NCI-H2196 treated with DMSO at 0.1 percent for 48 hours (cell line): Measurements from ENCODE around the gene NAT8L.
A peak's percentile ranks its signal among the peaks of the same experiment; 100 is the strongest.
"Not testable (repeated sequence)": the region's sequence is repeated elsewhere in the genome, so short reads cannot be mapped to it uniquely, and the experiment has no call there.

Source experiments
- DNase-seq: peaks from one replicate; lab custom pipeline; 2025; ENCODE audit not compliant: unreplicated experiment; lab: John Stamatoyannopoulos, UW

NAT8L gene, protein sequence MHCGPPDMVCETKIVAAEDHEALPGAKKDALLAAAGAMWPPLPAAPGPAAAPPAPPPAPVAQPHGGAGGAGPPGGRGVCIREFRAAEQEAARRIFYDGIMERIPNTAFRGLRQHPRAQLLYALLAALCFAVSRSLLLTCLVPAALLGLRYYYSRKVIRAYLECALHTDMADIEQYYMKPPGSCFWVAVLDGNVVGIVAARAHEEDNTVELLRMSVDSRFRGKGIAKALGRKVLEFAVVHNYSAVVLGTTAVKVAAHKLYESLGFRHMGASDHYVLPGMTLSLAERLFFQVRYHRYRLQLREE

DNA sequence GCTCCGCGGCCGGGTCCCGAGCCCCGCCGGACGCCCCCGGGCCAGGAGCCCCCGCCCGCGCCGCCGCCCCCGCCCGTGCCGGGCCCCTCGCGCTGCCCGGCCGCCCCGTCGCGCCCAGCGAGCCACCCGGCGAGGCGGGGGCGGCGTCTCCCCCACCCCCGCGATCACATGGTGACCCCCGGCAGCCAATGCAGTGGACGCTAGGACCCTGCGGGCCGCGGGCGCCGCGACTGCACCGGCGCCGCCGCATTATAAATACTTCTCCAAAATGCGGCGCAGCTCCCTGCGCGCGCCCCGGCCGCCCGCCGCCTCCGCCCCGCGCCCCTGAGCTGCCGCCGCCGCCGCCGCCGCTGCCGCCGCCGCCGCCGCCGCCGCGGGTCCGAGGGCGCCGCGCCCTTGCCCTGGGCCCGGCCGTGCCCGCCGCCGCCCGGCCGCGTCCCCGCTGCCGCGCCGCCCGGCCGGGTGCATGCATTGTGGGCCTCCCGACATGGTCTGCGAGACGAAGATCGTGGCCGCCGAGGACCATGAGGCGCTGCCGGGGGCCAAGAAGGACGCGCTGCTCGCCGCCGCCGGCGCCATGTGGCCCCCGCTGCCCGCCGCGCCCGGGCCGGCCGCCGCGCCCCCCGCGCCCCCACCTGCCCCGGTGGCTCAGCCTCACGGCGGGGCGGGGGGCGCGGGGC is at the start of gene NAT8L:
Gene NAT8L (plus strand): TSS at position 282 of the 680 bp plus-strand sequence. CDS start 185 bp downstream, at position 467.
- DNase-seq, result peak; percentile 37

DNA sequence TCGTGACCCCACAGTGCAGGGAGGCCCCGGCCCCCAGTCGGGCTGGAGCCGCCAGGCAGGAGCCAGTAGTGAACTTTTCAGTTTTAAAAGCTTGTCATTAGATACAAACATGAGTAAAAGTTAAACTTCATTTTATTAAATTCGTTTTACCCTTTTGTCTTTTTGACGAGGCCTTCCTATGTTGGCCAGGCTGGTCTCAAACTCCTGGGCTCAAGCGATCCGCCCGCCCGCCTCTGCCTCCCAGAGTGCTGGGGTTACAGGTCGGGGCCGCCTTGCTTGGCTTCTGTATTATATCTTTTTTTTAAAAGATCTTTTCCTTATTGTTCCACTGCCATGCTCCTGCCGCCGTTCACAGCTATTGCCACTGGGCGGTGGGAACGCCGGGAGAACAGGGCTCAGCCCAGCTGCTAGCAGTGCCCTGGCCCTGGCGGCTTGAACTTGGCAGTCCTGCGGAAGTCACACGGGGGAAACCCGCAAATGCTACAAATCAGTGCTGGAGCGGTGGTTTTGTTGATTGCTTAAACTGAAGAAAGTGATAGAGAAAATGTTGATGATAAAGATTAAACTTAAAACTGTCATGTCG is 49.4 kb upstream of the NAT8L start:
- peak; percentile 28 for DNase-seq

DNA sequence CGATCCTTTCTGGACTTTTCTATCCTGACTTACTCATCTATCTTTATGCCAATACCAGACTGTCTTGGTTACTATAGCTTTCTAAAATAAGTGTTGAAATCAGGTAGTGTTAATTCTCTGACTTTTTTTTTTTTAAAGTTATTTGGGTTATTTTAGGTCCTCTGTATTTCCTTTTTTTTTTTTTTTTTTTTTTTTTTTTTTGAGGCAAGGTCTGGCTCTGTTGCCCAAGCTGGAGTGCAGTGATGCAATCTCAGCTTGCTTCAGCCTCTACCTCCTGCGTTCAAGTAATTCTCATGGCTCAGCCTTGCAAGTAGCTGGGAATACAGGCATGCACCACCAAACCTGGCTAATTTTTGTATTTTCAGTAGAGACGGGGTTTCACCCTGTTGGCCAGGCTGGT is 47.5 kb upstream of the NAT8L start:
- DNase-seq, result no peak

DNA sequence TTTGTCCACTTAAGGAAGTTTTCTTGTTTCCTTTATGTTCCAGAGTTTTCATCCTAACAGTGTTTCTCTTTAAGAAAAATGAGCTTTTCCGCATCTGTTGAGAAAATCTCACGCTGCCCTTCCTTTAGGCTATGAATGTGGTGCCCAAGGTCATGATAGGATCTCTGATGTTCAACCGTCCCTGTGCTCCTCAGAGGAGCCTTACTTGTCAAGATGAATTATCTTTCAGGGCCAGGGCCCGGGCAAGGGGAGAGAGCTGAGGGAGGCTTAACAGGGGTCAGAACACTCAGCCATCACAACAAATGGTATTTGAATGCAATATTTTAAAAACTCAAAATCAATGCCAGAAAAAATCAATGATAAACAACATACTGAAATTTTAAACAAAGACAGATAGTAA is 44.1 kb upstream of the NAT8L start:
- no peak for DNase-seq

DNA sequence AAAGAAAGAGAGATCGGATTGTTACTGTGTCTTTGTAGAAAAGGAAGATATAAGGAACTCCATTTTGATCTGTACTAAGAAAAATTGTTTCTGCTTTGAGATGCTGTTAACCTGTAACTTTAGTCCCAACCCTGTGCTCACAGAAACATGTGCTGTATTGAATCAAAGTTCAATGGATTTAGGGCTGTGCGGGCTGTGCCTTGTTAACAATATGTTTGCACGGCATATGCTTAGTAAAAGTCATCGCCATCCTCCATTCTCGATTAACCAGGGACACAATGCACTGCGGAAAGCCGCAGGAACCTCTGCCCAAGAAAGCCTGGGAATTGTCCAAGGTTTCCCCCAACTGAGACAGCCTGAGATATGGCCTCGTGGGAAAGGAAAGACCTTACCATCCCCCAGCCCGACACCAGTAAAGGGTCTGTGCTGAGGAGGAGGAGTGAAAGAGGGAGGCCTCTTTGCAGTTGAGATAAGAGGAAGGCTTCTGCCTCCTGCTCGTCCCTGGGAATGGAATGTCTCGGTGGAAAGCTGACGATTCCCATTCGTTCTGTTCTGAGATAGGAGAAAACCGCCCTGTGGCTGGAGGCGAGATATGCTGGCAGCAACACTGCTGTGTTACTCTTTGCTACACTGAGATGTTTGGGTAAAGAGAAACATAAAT is 37.6 kb upstream of the NAT8L start:
- not testable (repeated sequence) for DNase-seq

DNA sequence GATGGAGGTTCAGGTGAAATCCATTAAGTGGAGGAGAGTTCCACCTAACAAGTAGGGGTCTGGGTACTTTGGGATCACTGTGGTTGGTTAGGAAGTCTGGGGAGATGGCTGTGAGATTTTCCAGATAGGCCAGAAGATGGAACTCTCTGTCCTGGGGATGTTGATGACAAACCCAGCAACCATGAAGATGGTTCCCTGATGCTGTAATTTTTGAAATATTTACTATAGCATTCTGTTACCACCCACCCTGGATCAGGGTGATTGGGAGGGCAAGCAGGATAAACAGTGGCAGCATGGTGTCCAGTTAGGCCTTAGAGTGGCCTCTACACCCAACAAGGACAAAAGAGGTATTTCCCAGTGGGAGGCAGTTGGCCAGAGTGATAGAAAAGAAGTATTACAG is 34.4 kb upstream of the NAT8L start:
- DNase-seq, result no peak

DNA sequence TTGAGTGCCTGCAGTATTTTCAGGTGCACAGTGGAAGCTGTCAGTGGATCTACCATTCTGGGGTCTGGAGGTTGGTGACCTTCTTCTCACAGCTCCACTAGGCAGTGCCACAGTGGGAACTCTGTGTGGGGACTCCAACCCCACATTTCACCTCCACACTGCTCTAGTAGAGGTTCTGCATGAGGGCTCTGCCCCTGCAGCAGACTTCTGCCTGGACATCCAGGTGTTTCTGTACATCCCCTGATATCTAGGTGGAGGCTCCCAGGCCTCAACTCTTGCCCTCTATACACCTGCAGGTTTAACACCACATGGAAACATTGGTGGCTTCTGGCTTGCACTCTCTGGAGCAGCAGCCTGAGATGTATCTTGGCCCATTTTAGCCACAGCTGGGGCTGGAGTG is 33.3 kb upstream of the NAT8L start:
- DNase-seq, result no peak

DNA sequence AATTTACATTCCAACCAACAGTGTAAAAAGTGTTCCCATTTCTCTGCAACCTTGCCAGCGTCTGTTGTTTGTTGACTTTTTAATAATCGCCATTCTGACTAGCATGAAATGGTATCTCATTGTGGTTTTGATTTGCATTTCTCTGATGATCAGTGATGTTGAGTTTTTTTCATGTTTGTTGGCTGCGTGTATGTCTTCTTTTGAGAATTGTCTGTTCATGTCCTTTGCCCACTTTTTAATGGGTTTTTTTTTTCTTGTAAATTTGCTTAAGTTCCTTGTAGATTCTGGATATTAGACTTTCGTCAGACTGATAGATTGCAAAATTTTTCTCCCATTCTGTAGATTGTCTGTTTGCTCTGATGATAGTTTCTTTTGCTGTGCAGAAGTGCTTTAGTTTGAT is 32.0 kb upstream of the NAT8L start:
- not testable (repeated sequence) for DNase-seq

DNA sequence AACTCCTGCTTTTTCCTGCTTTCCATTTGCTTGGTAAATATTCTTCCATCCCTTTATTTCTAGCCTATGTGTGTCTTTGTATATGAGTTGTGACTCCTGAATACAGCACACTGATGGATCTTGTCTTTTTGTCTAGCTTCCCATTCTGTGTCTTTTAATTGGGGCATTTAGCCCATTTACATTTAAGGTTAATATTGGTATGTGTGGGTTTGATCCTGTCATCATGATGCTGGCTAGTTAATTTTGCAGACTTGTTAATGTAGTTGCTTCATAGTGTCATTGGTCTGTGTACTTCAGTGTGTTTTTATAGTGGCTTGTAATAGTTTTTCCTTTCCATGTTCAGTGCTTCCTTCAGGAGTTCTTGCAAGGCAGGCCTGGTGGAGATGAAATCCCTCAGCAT is 28.0 kb upstream of the NAT8L start:
- not testable (repeated sequence) for DNase-seq

DNA sequence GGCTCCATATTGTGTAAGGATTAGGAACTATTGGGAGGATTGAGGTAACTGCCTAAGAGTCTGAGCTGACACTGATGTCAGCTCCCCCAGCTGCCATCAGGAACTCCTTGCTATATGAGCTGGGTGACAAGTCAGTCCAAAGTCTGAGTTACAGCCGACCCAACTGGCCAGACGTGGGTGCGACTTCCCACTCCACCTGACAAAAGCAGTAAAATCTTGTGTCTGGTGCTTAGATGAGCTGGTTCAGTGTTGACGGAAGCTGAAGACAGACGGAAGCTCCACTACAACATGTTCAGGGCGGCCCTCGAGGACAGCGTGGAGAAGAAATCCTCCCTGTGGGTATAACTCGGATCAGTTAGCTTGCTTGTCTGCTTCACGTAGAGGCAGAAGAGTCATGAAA is 22.8 kb upstream of the NAT8L start:
- DNase-seq, result no peak

DNA sequence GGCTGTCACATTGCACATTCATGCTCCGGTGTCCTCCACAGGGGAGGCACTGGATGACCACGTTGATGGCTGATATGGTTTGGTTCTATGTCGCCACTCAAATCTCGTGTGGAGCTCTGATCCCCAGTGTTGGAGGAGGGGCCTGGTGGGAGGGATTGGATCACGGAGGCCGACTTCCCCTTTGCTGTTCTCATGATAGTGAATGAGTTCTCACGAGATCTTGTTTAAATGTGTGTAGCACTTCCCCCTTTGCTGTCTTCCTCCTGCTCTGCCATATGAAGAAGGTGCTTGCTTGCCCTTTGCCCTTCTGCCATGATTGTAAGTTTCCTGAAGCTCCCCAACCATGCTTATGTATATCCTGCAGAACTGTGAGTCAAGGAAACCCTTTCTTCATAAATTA is 22.3 kb upstream of the NAT8L start:
- DNase-seq, result no peak

DNA sequence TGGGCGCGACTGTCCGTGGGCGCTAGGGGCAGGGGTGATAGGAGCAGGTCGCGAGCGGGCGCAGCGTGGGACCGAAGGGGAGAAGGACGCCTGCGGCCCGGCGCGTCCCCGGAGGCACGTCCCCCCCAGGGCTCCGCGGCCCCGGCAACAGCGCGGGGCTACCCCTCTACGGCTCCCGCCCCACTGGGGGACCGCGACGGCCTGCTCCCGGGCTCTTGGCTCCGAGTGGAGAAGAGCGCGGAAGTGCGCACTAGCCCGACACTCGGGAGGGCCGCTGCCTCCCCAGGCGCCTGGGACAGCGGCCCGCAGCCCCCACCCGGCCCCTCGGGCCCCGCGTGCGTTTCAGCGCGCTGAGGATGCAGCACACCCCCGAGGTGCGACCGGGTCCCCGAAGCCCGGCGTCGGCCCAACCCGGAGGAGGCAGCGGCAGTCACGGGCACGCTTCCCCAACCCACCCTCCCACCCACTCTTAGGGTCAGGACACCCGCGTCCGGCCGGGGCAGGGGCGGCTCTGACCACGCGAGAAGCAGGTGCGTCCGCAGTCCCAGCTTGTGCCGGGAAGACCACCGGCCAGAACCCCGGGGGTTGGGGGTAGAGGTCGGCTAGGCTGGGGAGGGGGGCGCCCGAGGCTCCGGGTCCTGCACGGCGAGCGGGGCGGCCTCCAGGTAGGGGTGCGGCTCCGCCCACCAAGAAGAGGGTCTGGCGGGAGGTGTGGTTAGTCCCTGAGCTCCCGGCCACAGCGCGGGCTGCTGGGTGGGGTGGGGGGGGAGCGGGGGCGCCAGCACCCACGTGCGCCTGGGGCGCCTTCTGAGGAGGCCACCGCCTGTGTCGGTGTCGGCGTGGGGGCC is 18.5 kb upstream of the NAT8L start:
- DNase-seq, result no peak

DNA sequence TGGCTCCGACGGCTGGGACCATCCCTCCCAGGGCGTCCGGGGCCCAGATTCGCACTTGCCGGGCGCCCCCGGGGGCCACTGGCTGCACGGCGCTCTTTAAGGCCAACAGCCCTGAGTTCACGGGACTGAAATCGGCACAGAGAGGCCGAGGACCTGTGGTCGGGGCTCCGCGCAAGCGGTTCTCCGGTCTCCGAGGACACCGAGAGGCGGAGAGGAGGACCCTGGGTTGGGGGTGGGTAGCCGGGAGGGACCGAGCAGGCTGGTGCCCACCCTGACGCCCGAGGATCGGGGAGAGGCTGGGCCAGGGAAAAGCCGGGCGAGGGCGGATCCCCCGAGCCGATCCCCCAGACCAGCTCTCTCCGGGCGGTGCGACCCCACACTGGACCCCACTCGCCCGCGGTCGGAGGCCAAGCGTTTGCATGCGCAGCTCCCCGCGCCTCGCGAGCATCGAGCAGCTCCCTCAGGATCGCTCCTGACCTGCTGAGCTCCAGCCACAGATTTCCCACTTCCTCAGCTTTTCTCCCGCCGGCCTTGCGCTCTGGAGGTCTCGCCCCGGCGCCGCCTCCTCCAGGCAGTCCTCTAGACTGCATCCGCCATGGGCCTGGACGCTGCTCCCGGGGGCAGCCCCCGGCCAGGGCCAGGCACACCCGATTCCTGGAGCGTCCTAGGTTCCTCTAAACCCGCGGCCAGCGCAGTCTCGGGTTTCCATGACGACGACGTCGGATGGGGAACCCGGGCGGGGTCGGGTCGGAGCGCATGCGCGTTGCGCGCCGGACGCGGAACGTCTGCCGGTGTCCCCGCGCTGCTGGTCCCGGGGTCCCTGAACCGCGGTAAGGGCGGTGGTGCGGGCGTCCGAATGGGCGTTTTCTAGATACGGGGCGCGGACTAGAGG is 17.6 kb upstream of the NAT8L start:
- peak; percentile 49 for DNase-seq

DNA sequence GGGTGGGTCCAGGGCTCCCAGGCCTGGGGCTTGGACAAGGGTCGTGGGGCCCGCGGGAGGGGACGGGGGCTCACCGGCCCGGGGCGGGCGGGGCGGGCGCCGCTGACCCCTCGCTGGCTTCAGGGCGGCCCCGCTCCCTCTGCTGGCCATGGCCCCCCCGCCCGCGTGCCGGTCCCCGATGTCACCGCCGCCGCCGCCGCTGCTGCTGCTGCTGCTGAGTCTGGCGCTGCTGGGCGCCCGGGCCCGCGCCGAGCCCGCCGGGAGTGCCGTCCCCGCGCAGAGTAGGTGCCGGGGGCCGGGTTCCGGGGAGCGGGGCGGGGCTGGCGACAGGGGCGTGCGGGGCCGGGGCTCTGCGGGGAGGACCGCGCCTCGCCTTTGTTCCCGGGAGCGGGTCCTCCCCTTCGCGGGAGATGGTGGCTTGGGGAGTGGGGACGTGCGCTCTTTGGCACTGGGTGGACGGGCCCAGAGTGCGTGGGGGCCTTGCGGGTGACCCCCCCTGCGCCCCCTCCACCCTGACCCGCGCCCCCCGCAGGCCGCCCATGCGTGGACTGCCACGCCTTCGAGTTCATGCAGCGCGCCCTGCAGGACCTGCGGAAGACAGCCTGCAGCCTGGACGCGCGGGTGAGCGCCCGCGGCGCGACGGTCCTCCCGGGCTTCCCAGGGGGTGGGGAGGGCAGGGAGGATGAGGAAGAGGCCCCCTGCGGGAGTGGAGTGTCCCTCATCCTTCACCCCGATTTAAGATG is 16.8 kb upstream of the NAT8L start:
- no peak for DNase-seq

DNA sequence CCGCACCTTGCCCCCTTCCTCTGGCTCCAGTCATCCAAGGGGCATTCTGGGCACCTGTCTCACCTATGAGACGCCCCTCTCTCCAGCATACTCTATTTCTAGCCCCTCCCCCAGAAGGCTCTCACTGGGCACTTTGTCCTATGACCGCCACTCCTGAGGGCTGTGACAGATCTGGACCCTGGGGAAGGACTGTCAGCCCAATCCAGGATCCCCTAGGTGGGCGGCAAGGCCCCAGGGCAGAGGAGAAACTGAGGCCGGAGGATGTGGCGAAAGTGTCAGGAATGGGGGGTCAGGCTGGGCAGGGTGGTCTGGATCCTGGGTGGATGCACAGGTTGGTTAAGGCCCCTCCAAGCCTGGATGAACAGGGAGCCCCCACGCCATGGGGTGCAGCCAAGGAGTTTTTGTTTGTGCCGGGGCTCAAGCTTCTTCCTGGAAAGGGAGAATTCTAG is 16.2 kb upstream of the NAT8L start:
- no peak for DNase-seq

DNA sequence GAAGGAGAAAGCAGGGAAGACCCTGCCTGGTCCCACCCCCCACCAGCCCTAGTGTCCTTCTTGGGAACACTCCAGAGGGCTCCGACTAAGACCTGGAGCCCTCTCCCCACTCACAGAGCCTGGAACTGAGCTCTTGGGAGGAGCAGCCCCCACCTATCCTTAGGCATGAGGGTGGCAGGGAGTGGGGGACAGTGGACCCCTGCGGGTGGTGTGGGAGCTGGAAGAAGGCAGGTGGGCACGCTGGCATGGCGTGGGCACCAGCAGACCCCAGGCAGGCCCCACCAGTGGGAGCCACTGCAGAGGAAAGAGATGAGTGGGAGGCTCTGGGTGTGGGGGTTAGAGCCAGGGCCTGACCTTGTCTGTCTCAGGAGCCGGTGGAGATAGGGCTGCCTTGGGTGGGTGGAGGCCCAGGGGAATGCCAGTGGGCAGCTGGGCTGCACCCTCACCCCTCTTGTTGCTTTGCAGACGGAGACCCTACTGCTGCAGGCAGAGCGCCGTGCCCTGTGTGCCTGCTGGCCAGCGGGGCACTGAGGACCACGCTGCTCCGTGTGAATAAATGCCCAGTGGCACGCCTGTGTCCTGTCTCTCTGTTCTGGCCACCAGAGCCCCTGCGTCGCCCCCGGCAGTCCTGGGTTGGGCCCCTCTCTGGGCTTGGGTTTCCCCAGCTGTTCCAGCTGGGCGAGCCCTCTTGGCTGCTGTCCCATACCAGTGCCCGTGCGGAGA is 15.6 kb upstream of the NAT8L start:
- no peak for DNase-seq

DNA sequence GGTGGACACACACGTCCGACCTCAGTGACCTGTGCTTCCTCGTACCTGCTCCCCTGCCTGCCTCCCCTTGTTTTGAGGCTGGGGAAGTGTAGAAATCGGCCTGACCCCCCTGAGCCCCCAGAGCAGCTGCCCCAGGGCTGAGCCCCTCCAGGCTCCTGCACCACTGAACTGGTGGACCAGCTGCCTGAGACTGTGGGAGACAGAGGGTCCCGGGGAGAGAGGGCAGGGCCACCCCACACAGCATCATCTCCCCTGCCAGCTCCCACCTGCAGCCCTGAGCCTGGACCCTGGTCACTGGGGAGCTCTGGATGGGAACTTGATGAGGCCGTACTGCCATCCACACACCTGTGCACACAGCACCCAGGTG is 15.0 kb upstream of the NAT8L start:
- DNase-seq, result no peak
